ENCODE results near the gene CCSER1.

CCSER1 gene

DNA sequence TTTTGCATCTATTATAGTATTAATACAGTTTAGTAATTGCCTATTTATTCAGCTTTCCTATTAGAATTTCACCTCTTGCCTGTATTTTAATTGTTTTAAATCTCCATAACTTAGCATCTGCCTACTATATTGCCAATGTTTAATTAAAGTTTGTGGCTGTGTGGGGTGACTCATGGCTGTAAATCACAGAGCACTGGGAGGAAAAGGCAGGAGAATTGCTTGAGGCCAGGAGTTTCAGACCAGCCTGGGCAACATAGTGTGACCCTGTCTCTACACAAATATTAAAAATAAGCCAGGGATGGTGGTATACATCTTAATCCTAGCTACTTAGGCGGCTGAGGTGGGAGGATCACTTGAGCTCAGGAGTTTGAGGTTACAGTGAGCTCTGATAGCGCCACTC, 14.5 kb upstream of the CCSER1 start:
- POLR2A ChIA-PET: no interaction called here
- no peak overlapping the region for H3K4me3 ChIP-seq (ENCODE audit: low read depth, low read length)
- CTCF ChIA-PET: no interaction called here
- DNase-seq (ENCODE audit: low read depth, low spot score): no peak
- TF ChIP-seq, protein P1, sequence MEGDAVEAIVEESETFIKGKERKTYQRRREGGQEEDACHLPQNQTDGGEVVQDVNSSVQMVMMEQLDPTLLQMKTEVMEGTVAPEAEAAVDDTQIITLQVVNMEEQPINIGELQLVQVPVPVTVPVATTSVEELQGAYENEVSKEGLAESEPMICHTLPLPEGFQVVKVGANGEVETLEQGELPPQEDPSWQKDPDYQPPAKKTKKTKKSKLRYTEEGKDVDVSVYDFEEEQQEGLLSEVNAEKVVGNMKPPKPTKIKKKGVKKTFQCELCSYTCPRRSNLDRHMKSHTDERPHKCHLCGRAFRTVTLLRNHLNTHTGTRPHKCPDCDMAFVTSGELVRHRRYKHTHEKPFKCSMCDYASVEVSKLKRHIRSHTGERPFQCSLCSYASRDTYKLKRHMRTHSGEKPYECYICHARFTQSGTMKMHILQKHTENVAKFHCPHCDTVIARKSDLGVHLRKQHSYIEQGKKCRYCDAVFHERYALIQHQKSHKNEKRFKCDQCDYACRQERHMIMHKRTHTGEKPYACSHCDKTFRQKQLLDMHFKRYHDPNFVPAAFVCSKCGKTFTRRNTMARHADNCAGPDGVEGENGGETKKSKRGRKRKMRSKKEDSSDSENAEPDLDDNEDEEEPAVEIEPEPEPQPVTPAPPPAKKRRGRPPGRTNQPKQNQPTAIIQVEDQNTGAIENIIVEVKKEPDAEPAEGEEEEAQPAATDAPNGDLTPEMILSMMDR (IDR thresholded peaks at IDR 0.05; ENCODE audit: insufficient read depth, low read length, missing control alignments): no peak

DNA sequence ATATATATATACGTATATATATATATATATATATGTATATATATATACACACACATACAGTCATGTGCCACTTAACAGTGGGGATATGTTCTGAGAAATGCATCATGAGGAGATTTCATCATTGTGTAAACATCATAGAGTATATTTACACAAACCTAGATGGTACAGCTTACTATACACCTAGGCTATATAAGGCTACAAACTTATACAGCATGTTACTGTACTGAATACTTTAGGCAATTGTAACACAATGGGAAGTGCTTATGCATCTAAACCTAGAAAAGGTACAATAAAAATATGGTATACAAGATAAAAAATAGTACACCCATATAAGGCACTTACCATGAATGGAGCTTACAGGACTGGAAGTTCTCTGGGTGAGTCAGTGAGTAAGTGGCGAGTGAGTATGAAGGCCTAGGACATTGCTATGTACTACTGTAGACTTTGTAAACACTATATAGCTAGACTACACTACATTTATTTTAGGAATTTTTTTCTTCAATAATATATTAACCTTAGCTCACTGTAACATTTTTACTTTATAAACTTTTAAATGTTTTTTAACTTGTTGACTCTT, 13.2 kb upstream of the CCSER1 start:
- no peak overlapping the region for H3K4me3 ChIP-seq (ENCODE audit: low read depth, low read length)
- no peak for DNase-seq (ENCODE audit: low read depth, low spot score)
- POLR2A ChIA-PET: no interaction called here
- TF ChIP-seq, protein P1 (IDR thresholded peaks at IDR 0.05; ENCODE audit: insufficient read depth, low read length, missing control alignments): no peak
- CTCF ChIA-PET: no interaction called here

DNA sequence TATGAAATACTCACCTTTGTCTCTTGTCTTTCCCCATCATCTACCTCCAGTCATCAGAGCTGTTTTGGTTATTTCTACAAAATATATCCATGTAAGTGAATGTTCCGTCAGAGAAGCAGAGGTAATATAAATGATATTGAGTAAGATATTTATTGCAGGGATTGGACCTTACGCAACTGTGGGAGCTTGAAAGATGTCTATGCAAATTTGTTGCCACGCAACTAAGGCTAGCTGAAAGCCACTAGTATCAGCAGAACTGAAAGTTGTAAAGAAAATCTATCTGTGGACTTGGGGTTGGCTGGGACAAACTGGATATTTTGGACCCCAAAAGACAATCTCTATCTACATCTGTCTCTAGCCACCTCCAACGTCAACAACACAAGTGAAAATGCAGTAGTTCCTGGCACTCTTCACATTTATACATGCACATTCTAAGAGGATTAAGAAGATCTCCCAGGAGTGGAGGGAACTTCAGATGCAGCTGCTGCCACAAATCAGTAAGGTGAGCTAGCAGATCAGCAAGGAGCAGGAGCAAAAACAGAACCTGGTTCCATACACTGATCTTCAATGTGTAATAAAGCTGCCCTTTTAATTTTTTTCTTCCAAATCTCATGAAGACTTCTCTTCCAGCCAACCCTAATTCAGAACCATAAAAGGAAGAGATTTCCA, 8.5 kb upstream of the CCSER1 start:
- no peak overlapping the region for H3K4me3 ChIP-seq (ENCODE audit: low read depth, low read length)
- ChIA-PET POLR2A (no interaction called here), CTCF (no interaction called here)
- no peak for DNase-seq (ENCODE audit: low read depth, low spot score)
- TF ChIP-seq, protein P1 (IDR thresholded peaks at IDR 0.05; ENCODE audit: insufficient read depth, low read length, missing control alignments): no peak

DNA sequence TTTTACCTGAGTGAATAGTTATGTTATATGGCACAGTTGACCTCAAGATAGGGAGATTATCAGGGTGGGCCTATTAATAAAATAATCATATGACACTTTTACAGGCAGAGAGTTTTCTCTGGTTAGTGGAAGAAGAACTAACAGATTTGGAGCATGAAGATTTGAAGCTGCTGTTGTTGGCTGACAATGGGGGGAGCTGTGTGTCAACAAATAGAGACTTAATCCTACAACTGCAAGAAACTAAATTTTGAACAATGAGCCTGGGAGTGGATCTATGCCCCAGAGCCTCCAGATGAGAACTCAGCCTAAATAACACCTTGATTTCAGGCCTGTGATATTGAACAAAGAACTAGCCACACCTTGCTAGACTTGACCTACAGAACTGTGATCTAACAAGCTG, 7.2 kb upstream of the CCSER1 start:
- no peak overlapping the region for H3K4me3 ChIP-seq (ENCODE audit: low read depth, low read length)
- no peak for DNase-seq (ENCODE audit: low read depth, low spot score)
- ChIA-PET POLR2A (no interaction called here), CTCF (no interaction called here)
- TF ChIP-seq, protein P1 (IDR thresholded peaks at IDR 0.05; ENCODE audit: insufficient read depth, low read length, missing control alignments): no peak

DNA sequence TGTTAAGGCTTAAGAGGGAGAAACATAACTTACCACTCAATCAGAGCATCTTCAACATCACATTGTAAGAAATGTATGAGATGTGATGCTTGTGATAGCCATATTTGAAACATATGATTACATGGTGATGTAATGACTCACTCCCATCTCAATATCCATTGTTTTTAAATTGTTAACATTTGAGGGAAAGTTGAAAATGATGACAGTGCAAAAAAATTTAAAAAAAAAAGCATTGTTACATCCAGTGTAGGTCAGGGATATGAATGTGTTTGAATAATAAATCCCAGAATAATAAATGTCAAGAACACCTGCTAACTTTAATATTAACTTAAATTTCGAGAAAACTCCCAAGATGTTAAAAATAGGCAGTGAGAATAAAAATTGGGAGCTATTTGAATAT, 6.4 kb upstream of the CCSER1 start:
- CTCF ChIA-PET: no interaction called here
- TF ChIP-seq, protein P1 (IDR thresholded peaks at IDR 0.05; ENCODE audit: insufficient read depth, low read length, missing control alignments): no peak
- no peak for DNase-seq (ENCODE audit: low read depth, low spot score)
- POLR2A ChIA-PET: no interaction called here
- H3K4me3 ChIP-seq (ENCODE audit: low read depth, low read length): no peak overlapping the region

DNA sequence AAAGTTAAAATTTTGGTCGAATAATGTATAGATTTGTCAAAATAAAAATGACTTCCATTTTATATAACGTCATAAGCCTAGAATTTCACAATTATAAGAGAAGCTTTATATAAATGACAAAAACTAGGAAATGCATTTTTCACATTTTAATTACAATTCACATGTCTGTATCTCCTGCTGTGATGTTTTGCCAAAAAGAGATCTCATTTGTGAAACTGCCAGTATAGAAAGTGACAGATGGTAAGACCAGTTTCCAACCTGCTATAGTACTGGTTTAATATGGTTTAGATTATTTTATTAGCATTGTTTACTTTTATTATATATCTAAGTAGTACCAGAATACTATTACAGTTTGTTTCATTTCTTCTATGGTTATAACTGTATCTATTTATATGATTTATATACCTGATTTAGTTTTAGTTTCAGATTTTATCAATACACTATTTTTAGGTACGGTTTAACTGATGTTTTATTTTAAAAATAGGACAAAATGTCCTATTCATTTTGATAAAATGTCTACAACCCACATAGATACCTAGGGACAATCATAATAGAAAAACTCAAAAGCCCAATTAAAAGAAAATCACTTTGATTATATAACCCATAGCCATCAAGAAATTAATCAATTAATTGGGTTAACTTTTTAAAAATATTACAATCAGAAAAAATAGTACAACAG, 5.4 kb upstream of the CCSER1 start:
- DNase-seq (ENCODE audit: low read depth, low spot score): no peak
- POLR2A ChIA-PET: no interaction called here
- TF ChIP-seq, protein P1 (IDR thresholded peaks at IDR 0.05; ENCODE audit: insufficient read depth, low read length, missing control alignments): no peak
- CTCF ChIA-PET: no interaction called here
- H3K4me3 ChIP-seq (ENCODE audit: low read depth, low read length): no peak overlapping the region

Data from AG04449 (cell line).